Esophagus squamous epithelium (tissue), 4 donors: ENCODE measurements around the gene CTBP1.

Experiments
- CTCF ChIP-seq, 6 experiments: fragments of 450-650 bp in 4 of 6; fragments of 200-600 bp in 2 of 6; sonication (generic) in 2 of 6; IDR thresholded peaks; one replicate each; pipeline ENCODE4 v1.5.1; 2016 to 2019; ENCODE audit warnings: antibody characterized with exemption in 6 of 6, mild to moderate bottlenecking in 4 of 6, moderate library complexity in 4 of 6
- POLR2A ChIP-seq, 4 donors: fragments of 450-650 bp; IDR thresholded peaks; one replicate each; pipeline ENCODE4 v1.6.1; 2017; ENCODE audit warnings: antibody characterized with exemption in 4 of 4, mild to moderate bottlenecking in 4 of 4, moderate library complexity in 3 of 4

- TF ChIP-seq CTCF (IDR thresholded peaks at IDR 0.05) = no peak
- no peak for TF ChIP-seq POLR2A (IDR thresholded peaks at IDR 0.05)
Measured at GRCh38 chr4:1194010-1194900, 54.7 kb downstream of the CTBP1 start.
